A549 treated with CpdA at 1 μM for 4 hours (cell line): ENCODE results near the gene APOBEC3G. TPM values are rescaled to one million over a fixed set of nuclear protein-coding genes. Genes with fewer than 3 reads are reported as not detected.

Experiments used
- total RNA-seq: library from RNA; stranded (reverse); fragments of 200-300 nt; extraction: Qiagen RNA extraction; gene quantifications from 5 replicates; pipeline ENCODE4 v1.2.3, GENCODE V29; 2022; ENCODE audit warnings: low read depth

APOBEC3G gene
- 0.18 TPM in 1 of 5 replicates, not detected in the others for total RNA-seq

GRCh38 chr22:39077026-39077840, at the start of gene APOBEC3G:
Gene APOBEC3G, plus strand, starts transcription at chr22:39077275. Its CDS starts 87 bp downstream, at chr22:39077362.

GRCh38 chr22:39040538-39041296, 36.4 kb upstream of the APOBEC3G start, which contains the start of gene APOBEC3F:
Gene APOBEC3F, plus strand, starts transcription at chr22:39040864. Its CDS starts 97 bp downstream, at chr22:39040961.

GRCh38 chr22:39097098-39098020, 20.3 kb downstream of the APOBEC3G start, which contains the start of gene APOBEC3H:
Gene APOBEC3H, plus strand, starts transcription at chr22:39097244. Its CDS starts 3,035 bp downstream, at chr22:39100279.

Other genes with a start within 250 kb of the APOBEC3G start
- gene NPTXR, start 233.2 kb upstream of the APOBEC3G start, total RNA-seq: 11.7 to 16.2 TPM (median 12.7 TPM) in 5 replicates
- gene CBX6, start 205.1 kb upstream of the APOBEC3G start, total RNA-seq: 31.4 to 35.2 TPM (median 32.6 TPM) in 5 replicates
- 0.21 TPM in 1 of 5 replicates, not detected in the others for gene APOBEC3A, start 119.7 kb upstream of the APOBEC3G start, total RNA-seq
- 29.0 to 34.9 TPM (median 30.1 TPM) in 5 replicates for gene APOBEC3B, start 94.9 kb upstream of the APOBEC3G start, total RNA-seq
- 25.6 to 27.0 TPM (median 25.9 TPM) in 5 replicates for gene APOBEC3C, start 63.0 kb upstream of the APOBEC3G start, total RNA-seq
- gene APOBEC3D, start 56.1 kb upstream of the APOBEC3G start, total RNA-seq: 0.22 to 0.78 TPM (median 0.29 TPM) in 4 of 5 replicates, not detected in the other
- 1.8 to 3.0 TPM (median 2.4 TPM) in 5 replicates for gene APOBEC3F, start 36.4 kb upstream of the APOBEC3G start, total RNA-seq
- 0.14 to 0.41 TPM (median 0.35 TPM) in 4 of 5 replicates, not detected in the other for gene APOBEC3H, start 20.0 kb downstream of the APOBEC3G start, total RNA-seq
- 0.79 to 1.5 TPM (median 1.2 TPM) in 5 replicates for gene CBX7, start 75.4 kb downstream of the APOBEC3G start, total RNA-seq
- gene PDGFB, start 167.7 kb downstream of the APOBEC3G start, total RNA-seq: 3.2 to 4.4 TPM (median 3.5 TPM) in 5 replicates
- gene RPL3, start 242.3 kb downstream of the APOBEC3G start, total RNA-seq: 1,713 to 2,502 TPM (median 1,803 TPM) in 5 replicates